ENCODE measurements around the gene LCP2. TPM values are rescaled to one million over a fixed set of nuclear protein-coding genes. Genes with fewer than 3 reads are reported as not detected.
"Not testable (repeated sequence)": the region's sequence is repeated elsewhere in the genome, so short reads cannot be mapped to it uniquely, and the experiment has no call there.

Gene LCP2
- total RNA-seq, 2 donors from 2014 or later, result 5.9 to 15.5 TPM

GRCh38 chr5:170262061-170263045 is 35.2 kb downstream of the LCP2 start:
- no peak for ATAC-seq
- intact Hi-C loops (cut with DNase I, micrococcal nuclease), result no loop called here
- no peak for DNase-seq

GRCh38 chr5:170261528-170262043 is 36.0 kb downstream of the LCP2 start:
- ATAC-seq, result no peak
- intact Hi-C loops (cut with DNase I, micrococcal nuclease), result no loop called here
- no peak for DNase-seq

GRCh38 chr5:170257370-170257769 is 40.2 kb downstream of the LCP2 start:
- DNase-seq, result no peak
- intact Hi-C loops (cut with DNase I, micrococcal nuclease), result no loop called here
- no peak for ATAC-seq

GRCh38 chr5:170256571-170256970 is 41.0 kb downstream of the LCP2 start:
- no peak for DNase-seq
- intact Hi-C loops (cut with DNase I, micrococcal nuclease), result no loop called here
- no peak for ATAC-seq

GRCh38 chr5:170254056-170254455 is 43.5 kb downstream of the LCP2 start:
- intact Hi-C loops (cut with DNase I, micrococcal nuclease), result no loop called here
- ATAC-seq (peak; percentile 26), DNase-seq (no peak)

- ATAC-seq, result no peak
Measured at GRCh38 chr5:170252720-170253350, 44.7 kb downstream of the LCP2 start.

GRCh38 chr5:170252109-170252508 is 45.5 kb downstream of the LCP2 start:
- ATAC-seq, result no peak
- no peak for DNase-seq
- intact Hi-C loops (cut with DNase I, micrococcal nuclease), result no loop called here

More at GRCh38 chr5:170252720-170253350, 44.7 kb downstream of the LCP2 start:
- DNase-seq, result no peak
- intact Hi-C loops (cut with DNase I, micrococcal nuclease), result no loop called here

GRCh38 chr5:170251462-170251861 is 46.1 kb downstream of the LCP2 start:
- DNase-seq (no peak), ATAC-seq (no peak)
- intact Hi-C loops (cut with DNase I, micrococcal nuclease), result no loop called here

- intact Hi-C loops (cut with DNase I, micrococcal nuclease), result no loop called here
- no peak for DNase-seq
- ATAC-seq, result no peak
Measured at GRCh38 chr5:170250810-170251317, 46.7 kb downstream of the LCP2 start.

GRCh38 chr5:170249355-170249754 is 48.2 kb downstream of the LCP2 start:
- DNase-seq (no peak), ATAC-seq (no peak)
- intact Hi-C loops (cut with DNase I, micrococcal nuclease), result no loop called here

GRCh38 chr5:170248931-170249227 is 48.7 kb downstream of the LCP2 start:
- intact Hi-C loops (cut with DNase I, micrococcal nuclease); DNase-seq; ATAC-seq: not testable (repeated sequence)

GRCh38 chr5:170248172-170248930 is 49.2 kb downstream of the LCP2 start:
- intact Hi-C loops (cut with DNase I, micrococcal nuclease), result no loop called here
- no peak for DNase-seq
- ATAC-seq, result no peak

GRCh38 chr5:170247363-170247762 is 50.2 kb downstream of the LCP2 start:
- DNase-seq (no peak), ATAC-seq (no peak)
- intact Hi-C loops (cut with DNase I, micrococcal nuclease), result no loop called here

- ATAC-seq, result no peak
- no peak for DNase-seq
- intact Hi-C loops (cut with DNase I, micrococcal nuclease), result no loop called here
Measured at GRCh38 chr5:170246126-170246870, 51.3 kb downstream of the LCP2 start.

GRCh38 chr5:170245436-170245835 is 52.1 kb downstream of the LCP2 start:
- intact Hi-C loops (cut with DNase I, micrococcal nuclease); ATAC-seq; DNase-seq: not testable (repeated sequence)

GRCh38 chr5:170238456-170239196 is 59.0 kb downstream of the LCP2 start:
- intact Hi-C loops (cut with DNase I, micrococcal nuclease), result loop anchor here in 1 of 2 donors (10.0 kb wide), 1 partner anchor 1504 kb away; no protein-coding TSS in a partner anchor
- no peak for DNase-seq

More at GRCh38 chr5:170238456-170239196, 59.0 kb downstream of the LCP2 start:
- ATAC-seq, result no peak
